Fibroblast of skin of scalp (primary cell): ENCODE measurements around the gene KIF13A.
"Not testable (repeated sequence)": the region's sequence is repeated elsewhere in the genome, so short reads cannot be mapped to it uniquely, and the experiment has no call there.

Experiments used
- DNase-seq: peaks from one replicate; pipeline ENCODE4 v3.0.0-alpha.2; 2013

The KIF13A gene

GRCh38 chr6:17869010-17869752 is 118.3 kb downstream of the KIF13A start:
- DNase-seq: no peak

- peak; percentile 70 for DNase-seq
Measured at GRCh38 chr6:17867880-17868279, 119.6 kb downstream of the KIF13A start.

- no peak for DNase-seq
Measured at GRCh38 chr6:17866876-17867444, 120.5 kb downstream of the KIF13A start.

- DNase-seq: peak; percentile 83
Measured at GRCh38 chr6:17865798-17866725, 121.4 kb downstream of the KIF13A start.

GRCh38 chr6:17865243-17865642 is 122.2 kb downstream of the KIF13A start:
- DNase-seq: no peak

GRCh38 chr6:17863901-17864754 is 123.3 kb downstream of the KIF13A start:
- DNase-seq: peak; percentile 68

- DNase-seq: no peak
Measured at GRCh38 chr6:17861361-17861760, 126.1 kb downstream of the KIF13A start.

GRCh38 chr6:17859846-17860245 is 127.6 kb downstream of the KIF13A start:
- no peak for DNase-seq

- DNase-seq: no peak
Measured at GRCh38 chr6:17858584-17858983, 128.9 kb downstream of the KIF13A start.

GRCh38 chr6:17857188-17857587 is 130.2 kb downstream of the KIF13A start:
- DNase-seq: not testable (repeated sequence)

- DNase-seq: no peak
Measured at GRCh38 chr6:17856306-17856705, 131.1 kb downstream of the KIF13A start.

GRCh38 chr6:17855381-17855780 is 132.1 kb downstream of the KIF13A start:
- DNase-seq: no peak

- no peak for DNase-seq
Measured at GRCh38 chr6:17853533-17853932, 133.9 kb downstream of the KIF13A start.

- peak; percentile 68 for DNase-seq
Measured at GRCh38 chr6:17851720-17852161, 135.7 kb downstream of the KIF13A start.

GRCh38 chr6:17851001-17851719 is 136.3 kb downstream of the KIF13A start:
- peak; percentile 18 for DNase-seq

GRCh38 chr6:17850281-17850680 is 137.2 kb downstream of the KIF13A start:
- DNase-seq: no peak

GRCh38 chr6:17847203-17847760 is 140.2 kb downstream of the KIF13A start:
- DNase-seq: no peak

- DNase-seq: no peak
Measured at GRCh38 chr6:17846762-17847161, 140.7 kb downstream of the KIF13A start.

- DNase-seq: no peak
Measured at GRCh38 chr6:17845598-17845997, 141.8 kb downstream of the KIF13A start.

GRCh38 chr6:17844967-17845366 is 142.5 kb downstream of the KIF13A start:
- not testable (repeated sequence) for DNase-seq
